ENCODE data around the gene HIPK4. TPM values are rescaled to one million over a fixed set of nuclear protein-coding genes. Genes with fewer than 3 reads are reported as not detected.
"Not testable (repeated sequence)": the region's sequence is repeated elsewhere in the genome, so short reads cannot be mapped to it uniquely, and the experiment has no call there.

Gene HIPK4
- 0.29 TPM for polyA plus RNA-seq (2013, experiment 1 of 2)
- 0.25 TPM for polyA plus RNA-seq (2013, experiment 2 of 2)

- Histone ChIP-seq H3K9me3 (ENCODE audit: control insufficient read depth, low read length) (no peaks in the 10 kb centered on the region), H3K14ac (ENCODE audit: low read length in 2 of 2) (no peak within 1 kb of the TSS), H3K4me1 (ENCODE audit: control insufficient read depth, insufficient read depth, low read depth, low read length) (peaks cover 7% of the 10 kb centered on the region), H2AFZ (ENCODE audit: low read depth, low read length) (no peak within 1 kb of the TSS), H3K36me3 (ENCODE audit: control insufficient read depth in 1 of 2, insufficient read depth in 2 of 2, low read depth in 1 of 2, low read length in 2 of 2) (peaks cover 0 to 2% of the 10 kb centered on the region in 2 experiments), H2BK5ac (ENCODE audit: low read depth, low read length, poor library complexity, severe bottlenecking) (no peak within 1 kb of the TSS), H3K4me2 (ENCODE audit: low read length, poor library complexity, severe bottlenecking) (no peak within 1 kb of the TSS), H3K18ac (ENCODE audit: low read depth in 1 of 2, low read length in 2 of 2) (no peak within 1 kb of the TSS), H3K23ac (ENCODE audit: low read length in 2 of 2) (no peak within 1 kb of the TSS), H2BK120ac (ENCODE audit: low read depth, low read length) (no peak within 1 kb of the TSS), H4K8ac (ENCODE audit: low read length) (no peak within 1 kb of the TSS), H3K27ac (ENCODE audit: low read length, poor library complexity, severe bottlenecking) (no peak within 1 kb of the TSS), H2BK12ac (ENCODE audit: low read length in 2 of 2) (no peak within 1 kb of the TSS), H3K79me1 (replicated peaks; ENCODE audit: low read length, poor library complexity, severe bottlenecking) (no peaks in the 10 kb centered on the region), H3K9ac (ENCODE audit: low read length) (no peak within 1 kb of the TSS), H4K91ac (ENCODE audit: low read length) (peak within 1 kb of the TSS; percentile 35), H2AK5ac (ENCODE audit: low read length, severe bottlenecking) (no peak within 1 kb of the TSS), H3K27me3 (ENCODE audit: control insufficient read depth in 1 of 2, insufficient read depth in 1 of 2, low read length in 2 of 2) (no peaks in the 10 kb centered on the region), H3K4me3 (ENCODE audit: insufficient read depth in 1 of 2, low read depth in 1 of 2, low read length in 2 of 2) (no peak within 1 kb of the TSS), H2BK15ac (ENCODE audit: low read depth, poor library complexity, severe bottlenecking) (no peak within 1 kb of the TSS), H3K4ac (ENCODE audit: low read depth in 1 of 2, low read length in 2 of 2) (no peak within 1 kb of the TSS)
- 89% methylated on average over 10 of the region's 10 CpGs for WGBS
- no peak for DNase-seq
These were observed at the start of gene HIPK4 for GRCh38 chr19:40390084-40390742. Gene HIPK4, minus strand, starts transcription at chr19:40390181. Its CDS starts 279 bp downstream, at chr19:40389902.

- no peak for DNase-seq
- peak overlapping the region in 1 of 2 experiments; percentile 39 for H3K18ac ChIP-seq (ENCODE audit: low read depth in 1 of 2, low read length in 2 of 2)
- H3K9ac ChIP-seq (ENCODE audit: low read length), result no peak overlapping the region
- no peaks in the 10 kb centered on the region for H3K27me3 ChIP-seq (ENCODE audit: control insufficient read depth in 1 of 2, insufficient read depth in 1 of 2, low read length in 2 of 2)
- no peak overlapping the region for H3K4me2 ChIP-seq (ENCODE audit: low read length, poor library complexity, severe bottlenecking)
- H3K23ac ChIP-seq (ENCODE audit: low read length in 2 of 2), result no peak overlapping the region
- peaks cover 15% of the 10 kb centered on the region for H3K4me1 ChIP-seq (ENCODE audit: control insufficient read depth, insufficient read depth, low read depth, low read length)
- H3K9me3 ChIP-seq (ENCODE audit: control insufficient read depth, low read length), result no peaks in the 10 kb centered on the region
- H2BK5ac ChIP-seq (ENCODE audit: low read depth, low read length, poor library complexity, severe bottlenecking), result no peak overlapping the region
- H3K36me3 ChIP-seq (ENCODE audit: control insufficient read depth in 1 of 2, insufficient read depth in 2 of 2, low read depth in 1 of 2, low read length in 2 of 2), result peaks cover 31 to 33% of the 10 kb centered on the region in 2 experiments
- H3K4me3 ChIP-seq (ENCODE audit: insufficient read depth in 1 of 2, low read depth in 1 of 2, low read length in 2 of 2), result no peak overlapping the region
- no peak overlapping the region for H3K4ac ChIP-seq (ENCODE audit: low read depth in 1 of 2, low read length in 2 of 2)
- no peak overlapping the region for H4K91ac ChIP-seq (ENCODE audit: low read length)
- H2AK5ac ChIP-seq (ENCODE audit: low read length, severe bottlenecking), result no peak overlapping the region
- H2BK120ac ChIP-seq (ENCODE audit: low read depth, low read length), result no peak overlapping the region
- H4K8ac ChIP-seq (ENCODE audit: low read length), result no peak overlapping the region
- no peak overlapping the region for H2BK12ac ChIP-seq (ENCODE audit: low read length in 2 of 2)
- no peak overlapping the region for H3K14ac ChIP-seq (ENCODE audit: low read length in 2 of 2)
- H2AFZ ChIP-seq (ENCODE audit: low read depth, low read length), result no peak overlapping the region
- H2BK15ac ChIP-seq (ENCODE audit: low read depth, poor library complexity, severe bottlenecking), result no peak overlapping the region
- no peak overlapping the region for H3K27ac ChIP-seq (ENCODE audit: low read length, poor library complexity, severe bottlenecking)
- WGBS, result 100% methylated on average over 3 of the region's 3 CpGs
- peaks cover 5% of the 10 kb centered on the region for H3K79me1 ChIP-seq (replicated peaks; ENCODE audit: low read length, poor library complexity, severe bottlenecking)
These were observed 48.3 kb upstream of the HIPK4 start for GRCh38 chr19:40438284-40438683.

- H3K27me3 ChIP-seq (ENCODE audit: control insufficient read depth in 1 of 2, insufficient read depth in 1 of 2, low read length in 2 of 2), result no peaks in the 10 kb centered on the region
- peak overlapping the region in 1 of 2 experiments; percentile 75 for H3K14ac ChIP-seq (ENCODE audit: low read length in 2 of 2)
- peak overlapping the region; percentile 54 to 66 for H2BK12ac ChIP-seq (ENCODE audit: low read length in 2 of 2)
- H3K23ac ChIP-seq (ENCODE audit: low read length in 2 of 2), result peak overlapping the region in 1 of 2 experiments; percentile 99
- H3K9me3 ChIP-seq (ENCODE audit: control insufficient read depth, low read length), result no peaks in the 10 kb centered on the region
- peak overlapping the region; percentile 95 to 98 for H3K18ac ChIP-seq (ENCODE audit: low read depth in 1 of 2, low read length in 2 of 2)
- H3K79me1 ChIP-seq (replicated peaks; ENCODE audit: low read length, poor library complexity, severe bottlenecking), result peaks cover 2% of the 10 kb centered on the region
- peak overlapping the region; percentile 98 for H4K8ac ChIP-seq (ENCODE audit: low read length)
- peak overlapping the region; percentile 76 for H2BK5ac ChIP-seq (ENCODE audit: low read depth, low read length, poor library complexity, severe bottlenecking)
- peak overlapping the region; percentile 94 for H3K27ac ChIP-seq (ENCODE audit: low read length, poor library complexity, severe bottlenecking)
- H2AK5ac ChIP-seq (ENCODE audit: low read length, severe bottlenecking), result peak overlapping the region; percentile 98
- peak overlapping the region; percentile 51 for H2AFZ ChIP-seq (ENCODE audit: low read depth, low read length)
- H3K9ac ChIP-seq (ENCODE audit: low read length), result peak overlapping the region; percentile 99
- H3K4me1 ChIP-seq (ENCODE audit: control insufficient read depth, insufficient read depth, low read depth, low read length), result peaks cover 10% of the 10 kb centered on the region
- H4K91ac ChIP-seq (ENCODE audit: low read length), result peak overlapping the region; percentile 100
- peaks cover 0 to 3% of the 10 kb centered on the region in 2 experiments for H3K36me3 ChIP-seq (ENCODE audit: control insufficient read depth in 1 of 2, insufficient read depth in 2 of 2, low read depth in 1 of 2, low read length in 2 of 2)
- DNase-seq, result peak; percentile 94
- under 1% methylated on average over 46 of the region's 50 CpGs for WGBS
- H2BK120ac ChIP-seq (ENCODE audit: low read depth, low read length), result peak overlapping the region; percentile 92
- peak overlapping the region; percentile 94 for H2BK15ac ChIP-seq (ENCODE audit: low read depth, poor library complexity, severe bottlenecking)
- H3K4me2 ChIP-seq (ENCODE audit: low read length, poor library complexity, severe bottlenecking), result peak overlapping the region; percentile 60
- peak overlapping the region; percentile 42 to 81 for H3K4me3 ChIP-seq (ENCODE audit: insufficient read depth in 1 of 2, low read depth in 1 of 2, low read length in 2 of 2)
- H3K4ac ChIP-seq (ENCODE audit: low read depth in 1 of 2, low read length in 2 of 2), result peak overlapping the region; percentile 87 to 99
These were observed 43.6 kb upstream of the HIPK4 start for GRCh38 chr19:40433391-40434216.

- not testable (repeated sequence) for H3K36me3 ChIP-seq (ENCODE audit: control insufficient read depth in 1 of 2, insufficient read depth in 2 of 2, low read depth in 1 of 2, low read length in 2 of 2); H3K23ac ChIP-seq (ENCODE audit: low read length in 2 of 2); H2BK5ac ChIP-seq (ENCODE audit: low read depth, low read length, poor library complexity, severe bottlenecking); H4K8ac ChIP-seq (ENCODE audit: low read length); DNase-seq; H3K4me1 ChIP-seq (ENCODE audit: control insufficient read depth, insufficient read depth, low read depth, low read length); H3K9me3 ChIP-seq (ENCODE audit: control insufficient read depth, low read length); H2AFZ ChIP-seq (ENCODE audit: low read depth, low read length); H3K79me1 ChIP-seq (replicated peaks; ENCODE audit: low read length, poor library complexity, severe bottlenecking); H3K27me3 ChIP-seq (ENCODE audit: control insufficient read depth in 1 of 2, insufficient read depth in 1 of 2, low read length in 2 of 2); H3K14ac ChIP-seq (ENCODE audit: low read length in 2 of 2); H2BK15ac ChIP-seq (ENCODE audit: low read depth, poor library complexity, severe bottlenecking)
- Histone ChIP-seq H2BK12ac (ENCODE audit: low read length in 2 of 2) (peak overlapping the region in 1 of 2 experiments; percentile 72), H3K9ac (ENCODE audit: low read length) (peak overlapping the region; percentile 99), H4K91ac (ENCODE audit: low read length) (peak overlapping the region; percentile 11), H3K18ac (ENCODE audit: low read depth in 1 of 2, low read length in 2 of 2) (peak overlapping the region in 1 of 2 experiments; percentile 98), H3K4me3 (ENCODE audit: insufficient read depth in 1 of 2, low read depth in 1 of 2, low read length in 2 of 2) (peak overlapping the region in 1 of 2 experiments; percentile 81), H2AK5ac (ENCODE audit: low read length, severe bottlenecking) (peak overlapping the region; percentile 98), H3K27ac (ENCODE audit: low read length, poor library complexity, severe bottlenecking) (peak overlapping the region; percentile 94), H3K4me2 (ENCODE audit: low read length, poor library complexity, severe bottlenecking) (peak overlapping the region; percentile 60), H2BK120ac (ENCODE audit: low read depth, low read length) (peak overlapping the region; percentile 79), H3K4ac (ENCODE audit: low read depth in 1 of 2, low read length in 2 of 2) (peak overlapping the region; percentile 24 to 99)
- 63% methylated on average over 6 of the region's 7 CpGs for WGBS
These were observed 42.8 kb upstream of the HIPK4 start for GRCh38 chr19:40432760-40433159.

Measured in mesenchymal stem cell (in vitro differentiated cells and primary cell).